MM.1S (cell line): ENCODE data around the gene ARSK.

Experiments
- DNase-seq: peaks from one replicate; pipeline ENCODE4 v3.0.0-alpha.2; 2015
- H2AFZ ChIP-seq: fragments of 300-600 bp; sonication (generic); 2 replicates; pipeline ENCODE4 v1.6.0; 2016; ENCODE audit warnings: antibody characterized with exemption, low read length
- H3F3A ChIP-seq: fragments of 300-600 bp; sonication (generic); 2 replicates; pipeline ENCODE4 v1.6.1; 2016; ENCODE audit warnings: mild to moderate bottlenecking, antibody characterized with exemption, low read length, moderate library complexity, mixed read lengths; ENCODE audit not compliant: insufficient read depth
- H3K27ac ChIP-seq: fragments of 300-600 bp; sonication (generic); 2 replicates; pipeline ENCODE4 v1.5.1; 2016; ENCODE audit warnings: mild to moderate bottlenecking, low read length
- H3K27me3 ChIP-seq: fragments of 300-600 bp; sonication (generic); replicated peaks from 2 replicates; pipeline ENCODE4 v1.6.0; 2016; ENCODE audit warnings: low read length; ENCODE audit not compliant: insufficient read depth
- H3K36me3 ChIP-seq: fragments of 300-600 bp; sonication (generic); replicated peaks from 2 replicates; pipeline ENCODE4 v1.6.1; 2016; ENCODE audit warnings: mild to moderate bottlenecking, low read length, mixed read lengths; ENCODE audit not compliant: insufficient read depth
- H3K4me1 ChIP-seq: fragments of 300-600 bp; sonication (generic); 2 replicates; pipeline ENCODE4 v1.6.1; 2016; ENCODE audit warnings: low read length, mixed read lengths
- H3K4me2 ChIP-seq: fragments of 300-600 bp; sonication (generic); 2 replicates; pipeline ENCODE4 v1.6.0; 2016; ENCODE audit warnings: low read depth, low read length
- H3K4me3 ChIP-seq: fragments of 300-600 bp; sonication (generic); 2 replicates; pipeline ENCODE4 v1.5.1; 2016; ENCODE audit warnings: low read length, mixed read lengths
- H3K79me2 ChIP-seq: fragments of 300-600 bp; sonication (generic); 2 replicates; pipeline ENCODE4 v1.6.1; 2016; ENCODE audit warnings: mixed run types, low read length, mixed read lengths
- H3K9ac ChIP-seq: fragments of 300-600 bp; sonication (generic); 2 replicates; pipeline ENCODE4 v1.6.1; 2016; ENCODE audit warnings: low read length, mixed read lengths
- H3K9me2 ChIP-seq: fragments of 300-600 bp; sonication (generic); replicated peaks from 2 replicates; pipeline ENCODE4 v1.6.1; 2016; ENCODE audit warnings: mild to moderate bottlenecking, low read length, mixed read lengths; ENCODE audit not compliant: insufficient read depth
- H3K9me3 ChIP-seq: fragments of 300-600 bp; sonication (generic); replicated peaks from 2 replicates; pipeline ENCODE4 v1.6.1; 2016; ENCODE audit warnings: mild to moderate bottlenecking, low read length, mixed read lengths; ENCODE audit not compliant: insufficient read depth
- H4K20me1 ChIP-seq: fragments of 300-600 bp; sonication (generic); 2 replicates; pipeline ENCODE4 v1.6.1; 2016; ENCODE audit warnings: mild to moderate bottlenecking, low read length, moderate library complexity, mixed read lengths; ENCODE audit not compliant: insufficient read depth
- EZH2 ChIP-seq: fragments of 300-600 bp; sonication (generic); optimal IDR thresholded peaks from 2 replicates; pipeline ENCODE3; 2017; ENCODE audit warnings: low read depth, mild to moderate bottlenecking, antibody characterized with exemption, low read length, mixed read lengths
- EZH2phosphoT487 ChIP-seq: fragments of 300-600 bp; sonication (generic); IDR thresholded peaks from 2 replicates; pipeline ENCODE4 v1.6.1; 2018; ENCODE audit warnings: antibody characterized with exemption, low read length
- TF ChIP-seq, protein P1 (sequence below): fragments of 300-600 bp; sonication (generic); IDR thresholded peaks from 2 replicates; pipeline ENCODE4 v1.5.1; 2016; ENCODE audit warnings: antibody characterized with exemption, low read length, mixed read lengths

ARSK gene

DNA sequence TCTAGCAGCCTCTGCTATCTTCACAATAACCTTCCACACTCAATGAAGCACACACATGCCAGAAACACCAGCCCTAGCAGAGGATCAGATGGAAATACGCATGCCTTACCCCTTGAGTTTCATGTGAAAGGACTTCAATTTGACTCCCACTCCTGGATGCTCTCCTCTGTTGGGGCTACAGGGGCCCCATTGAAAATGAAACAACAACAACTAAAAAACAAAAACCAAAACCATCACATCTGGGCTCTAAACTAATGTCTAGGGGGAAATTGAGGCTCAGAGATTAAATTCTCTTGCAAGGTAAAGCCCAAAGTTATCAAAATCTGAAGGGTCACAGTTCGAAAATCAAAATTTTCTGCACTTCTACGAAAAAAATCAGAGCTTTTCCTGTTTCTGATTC is 83.7 kb downstream of the ARSK start:
- H3K27me3 ChIP-seq: no peaks in the 10 kb centered on the region
- H3K9me2 ChIP-seq: no peaks in the 10 kb centered on the region
- H3F3A ChIP-seq: no peaks in the 10 kb centered on the region
- H2AFZ ChIP-seq: peak overlapping the region; percentile 30; the same call in 1 of the 2 replicates
- H3K4me2 ChIP-seq: peak overlapping the region; percentile 25
- DNase-seq: no peak
- peaks cover 6% of the 10 kb centered on the region; the same call in 1 of the 2 replicates for H3K4me1 ChIP-seq
- H3K4me3 ChIP-seq: no peak overlapping the region
- H3K9ac ChIP-seq: no peak overlapping the region
- H3K79me2 ChIP-seq: no peaks in the 10 kb centered on the region
- TF ChIP-seq, protein P1, sequence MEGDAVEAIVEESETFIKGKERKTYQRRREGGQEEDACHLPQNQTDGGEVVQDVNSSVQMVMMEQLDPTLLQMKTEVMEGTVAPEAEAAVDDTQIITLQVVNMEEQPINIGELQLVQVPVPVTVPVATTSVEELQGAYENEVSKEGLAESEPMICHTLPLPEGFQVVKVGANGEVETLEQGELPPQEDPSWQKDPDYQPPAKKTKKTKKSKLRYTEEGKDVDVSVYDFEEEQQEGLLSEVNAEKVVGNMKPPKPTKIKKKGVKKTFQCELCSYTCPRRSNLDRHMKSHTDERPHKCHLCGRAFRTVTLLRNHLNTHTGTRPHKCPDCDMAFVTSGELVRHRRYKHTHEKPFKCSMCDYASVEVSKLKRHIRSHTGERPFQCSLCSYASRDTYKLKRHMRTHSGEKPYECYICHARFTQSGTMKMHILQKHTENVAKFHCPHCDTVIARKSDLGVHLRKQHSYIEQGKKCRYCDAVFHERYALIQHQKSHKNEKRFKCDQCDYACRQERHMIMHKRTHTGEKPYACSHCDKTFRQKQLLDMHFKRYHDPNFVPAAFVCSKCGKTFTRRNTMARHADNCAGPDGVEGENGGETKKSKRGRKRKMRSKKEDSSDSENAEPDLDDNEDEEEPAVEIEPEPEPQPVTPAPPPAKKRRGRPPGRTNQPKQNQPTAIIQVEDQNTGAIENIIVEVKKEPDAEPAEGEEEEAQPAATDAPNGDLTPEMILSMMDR: no peak
- no peak for TF ChIP-seq EZH2
- no peak for TF ChIP-seq EZH2phosphoT487
- H3K27ac ChIP-seq: no peak overlapping the region
- H3K9me3 ChIP-seq: no peaks in the 10 kb centered on the region
- no peaks in the 10 kb centered on the region for H4K20me1 ChIP-seq
- H3K36me3 ChIP-seq: no peaks in the 10 kb centered on the region

DNA sequence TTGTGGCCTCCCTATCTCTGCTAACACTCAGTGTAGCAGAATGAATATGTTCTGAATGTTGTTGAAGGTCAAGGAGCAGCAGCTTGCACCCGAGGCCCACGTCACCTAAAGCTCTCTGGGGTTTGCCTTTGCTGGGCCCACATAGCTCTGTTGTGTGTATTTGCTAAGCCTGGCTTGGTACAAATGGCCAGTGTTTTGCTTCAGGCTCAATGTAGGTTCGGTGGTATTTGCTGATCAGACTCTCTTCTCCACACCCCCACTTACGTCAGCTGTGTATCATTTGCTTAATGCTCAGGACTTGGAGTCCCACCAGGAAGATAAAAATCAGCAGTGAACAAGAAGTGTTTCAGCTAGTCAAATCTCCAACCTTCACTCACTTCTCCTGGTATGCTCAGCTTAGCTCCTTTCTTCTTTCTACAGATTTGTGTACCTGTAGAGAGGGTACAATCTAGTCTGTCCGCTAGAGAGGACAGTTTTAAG is 86.9 kb downstream of the ARSK start:
- TF ChIP-seq, protein P1: no peak
- TF ChIP-seq EZH2phosphoT487: no peak
- no peak for TF ChIP-seq EZH2
- Histone ChIP-seq H2AFZ (no peak overlapping the region), H3K27me3 (no peaks in the 10 kb centered on the region), H3K9me2 (no peaks in the 10 kb centered on the region), H3K9me3 (no peaks in the 10 kb centered on the region), H3K4me3 (no peak overlapping the region), H3K4me1 (peaks cover 17% of the 10 kb centered on the region), H3K9ac (no peak overlapping the region), H3F3A (peaks cover 8% of the 10 kb centered on the region), H3K4me2 (no peak overlapping the region), H3K36me3 (no peaks in the 10 kb centered on the region), H3K79me2 (no peaks in the 10 kb centered on the region), H3K27ac (no peak overlapping the region), H4K20me1 (no peaks in the 10 kb centered on the region)
- no peak for DNase-seq

DNA sequence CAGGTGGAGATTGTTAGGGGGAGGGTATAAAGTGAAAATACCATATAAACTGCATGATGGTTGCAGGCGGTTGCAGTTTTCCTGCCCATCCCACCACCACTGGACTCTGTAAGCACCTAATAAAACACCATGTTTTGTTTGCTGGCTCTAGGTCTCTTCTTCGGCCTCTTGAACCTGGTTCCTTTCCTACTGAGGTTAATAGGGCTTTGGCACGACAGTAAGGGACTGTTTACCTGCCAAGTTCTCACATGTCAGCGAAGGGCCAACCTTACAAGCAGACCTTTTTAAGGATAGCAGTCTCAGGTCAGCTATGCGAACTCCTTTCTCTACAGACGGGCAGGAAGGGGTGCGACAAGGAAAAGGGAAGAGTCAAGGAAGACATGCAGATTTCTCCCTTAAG is 88.3 kb downstream of the ARSK start:
- TF ChIP-seq, protein P1: no peak
- TF ChIP-seq EZH2 (no peak), EZH2phosphoT487 (no peak)
- Histone ChIP-seq H3K36me3 (no peaks in the 10 kb centered on the region), H3K27ac (no peak overlapping the region), H4K20me1 (no peaks in the 10 kb centered on the region), H3K4me1 (peaks cover 26% of the 10 kb centered on the region), H3K27me3 (no peaks in the 10 kb centered on the region), H3K9me2 (no peaks in the 10 kb centered on the region), H3K79me2 (no peaks in the 10 kb centered on the region), H3K4me3 (no peak overlapping the region), H3K9ac (no peak overlapping the region), H3K4me2 (no peak overlapping the region), H2AFZ (no peak overlapping the region), H3F3A (peaks cover 20% of the 10 kb centered on the region), H3K9me3 (no peaks in the 10 kb centered on the region)
- no peak for DNase-seq
